ENCODE data around the gene LEMD3.

DNA sequence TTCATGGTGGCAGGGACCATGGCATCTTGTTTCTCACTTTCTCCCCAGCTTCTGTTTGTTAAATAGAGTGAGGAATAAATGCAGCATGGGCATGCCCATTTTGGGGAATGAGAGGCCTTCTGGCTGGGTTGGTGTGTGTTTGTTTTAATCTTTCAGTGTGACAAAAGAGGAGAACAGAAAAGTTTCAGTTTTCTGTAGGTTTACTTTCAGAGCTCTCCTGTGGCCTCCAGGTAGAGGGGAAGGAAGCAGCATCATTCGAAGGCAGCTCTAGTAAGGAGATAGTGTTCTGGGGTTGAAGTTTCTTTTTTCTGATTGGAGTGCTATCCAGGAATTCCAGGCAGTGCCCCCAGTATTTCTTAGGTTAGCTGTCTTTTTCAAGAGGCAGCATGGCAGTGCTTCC, 124.4 kb downstream of the LEMD3 start:
- TF ChIP-seq EZH2 (IDR thresholded peaks at IDR 0.05) (no peak), POLR2AphosphoS5 (IDR thresholded peaks at IDR 0.05; ENCODE audit: borderline replicate concordance, low read depth, low read length) (no peak), FOXP2 (optimal IDR thresholded peaks at IDR 0.05; ENCODE audit: control extremely low read depth, extremely low read length, insufficient read depth) (no peak)
